ENCODE results near the gene ALDH7A1.
"Not testable (repeated sequence)": the region's sequence is repeated elsewhere in the genome, so short reads cannot be mapped to it uniquely, and the experiment has no call there.

Gene ALDH7A1

GRCh38 chr5:126594748-126595485, at the start of gene ALDH7A1:
TSS of gene ALDH7A1 (minus strand) at chr5:126595219. CDS start at chr5:126595198, 21 bp downstream.
- DNase-seq, result peak; percentile 99

GRCh38 chr5:126641387-126641786, 46.4 kb upstream of the ALDH7A1 start:
- DNase-seq, result no peak

- no peak for DNase-seq
These were observed 45.8 kb upstream of the ALDH7A1 start for GRCh38 chr5:126640866-126641265.

- no peak for DNase-seq
These were observed 41.9 kb upstream of the ALDH7A1 start for GRCh38 chr5:126636956-126637355.

GRCh38 chr5:126635585-126635984, 40.6 kb upstream of the ALDH7A1 start:
- DNase-seq, result no peak

- DNase-seq, result no peak
These were observed 38.5 kb upstream of the ALDH7A1 start for GRCh38 chr5:126633552-126633951.

- no peak for DNase-seq
These were observed 36.9 kb upstream of the ALDH7A1 start for GRCh38 chr5:126631920-126632319.

GRCh38 chr5:126628102-126628501, 33.1 kb upstream of the ALDH7A1 start:
- no peak for DNase-seq

GRCh38 chr5:126624534-126624933, 29.5 kb upstream of the ALDH7A1 start:
- no peak for DNase-seq

GRCh38 chr5:126619781-126620180, 24.8 kb upstream of the ALDH7A1 start:
- no peak for DNase-seq

GRCh38 chr5:126617603-126618002, 22.6 kb upstream of the ALDH7A1 start:
- not testable (repeated sequence) for DNase-seq

GRCh38 chr5:126615286-126615685, 20.3 kb upstream of the ALDH7A1 start:
- DNase-seq, result no peak

- DNase-seq, result no peak
These were observed 19.0 kb upstream of the ALDH7A1 start for GRCh38 chr5:126613941-126614592.

GRCh38 chr5:126610616-126611015, 15.6 kb upstream of the ALDH7A1 start:
- no peak for DNase-seq

GRCh38 chr5:126610160-126610559, 15.1 kb upstream of the ALDH7A1 start:
- no peak for DNase-seq

- no peak for DNase-seq
These were observed 10.5 kb upstream of the ALDH7A1 start for GRCh38 chr5:126605525-126605924.

GRCh38 chr5:126603402-126603991, 8.5 kb upstream of the ALDH7A1 start:
- DNase-seq, result no peak

GRCh38 chr5:126600631-126601511, 5.9 kb upstream of the ALDH7A1 start, which contains the start of gene PHAX:
TSS of gene PHAX (plus strand) at chr5:126600947. CDS start at chr5:126600963, 16 bp downstream.
- DNase-seq, result peak; percentile 92

GRCh38 chr5:126599971-126600630, 5.1 kb upstream of the ALDH7A1 start:
- DNase-seq, result not testable (repeated sequence)

GRCh38 chr5:126599499-126599898, 4.5 kb upstream of the ALDH7A1 start:
- DNase-seq, result no peak

- no peak for DNase-seq
These were observed 2.1 kb upstream of the ALDH7A1 start for GRCh38 chr5:126597156-126597555.

- no peak for DNase-seq
These were observed 566 bp upstream of the ALDH7A1 start for GRCh38 chr5:126595486-126596083.
